Stimulated activated CD8-positive, alpha-beta memory T cell treated with anti-CD3 and anti-CD28 coated beads, Interleukin-4, amount 100 ng/mL, for 48 hours (primary cell): Measurements from ENCODE around the gene SNED1.

Source experiments
- DNase-seq: peaks from one replicate; pipeline ENCODE4 v3.0.0-alpha.2; 2020

The SNED1 gene

DNA sequence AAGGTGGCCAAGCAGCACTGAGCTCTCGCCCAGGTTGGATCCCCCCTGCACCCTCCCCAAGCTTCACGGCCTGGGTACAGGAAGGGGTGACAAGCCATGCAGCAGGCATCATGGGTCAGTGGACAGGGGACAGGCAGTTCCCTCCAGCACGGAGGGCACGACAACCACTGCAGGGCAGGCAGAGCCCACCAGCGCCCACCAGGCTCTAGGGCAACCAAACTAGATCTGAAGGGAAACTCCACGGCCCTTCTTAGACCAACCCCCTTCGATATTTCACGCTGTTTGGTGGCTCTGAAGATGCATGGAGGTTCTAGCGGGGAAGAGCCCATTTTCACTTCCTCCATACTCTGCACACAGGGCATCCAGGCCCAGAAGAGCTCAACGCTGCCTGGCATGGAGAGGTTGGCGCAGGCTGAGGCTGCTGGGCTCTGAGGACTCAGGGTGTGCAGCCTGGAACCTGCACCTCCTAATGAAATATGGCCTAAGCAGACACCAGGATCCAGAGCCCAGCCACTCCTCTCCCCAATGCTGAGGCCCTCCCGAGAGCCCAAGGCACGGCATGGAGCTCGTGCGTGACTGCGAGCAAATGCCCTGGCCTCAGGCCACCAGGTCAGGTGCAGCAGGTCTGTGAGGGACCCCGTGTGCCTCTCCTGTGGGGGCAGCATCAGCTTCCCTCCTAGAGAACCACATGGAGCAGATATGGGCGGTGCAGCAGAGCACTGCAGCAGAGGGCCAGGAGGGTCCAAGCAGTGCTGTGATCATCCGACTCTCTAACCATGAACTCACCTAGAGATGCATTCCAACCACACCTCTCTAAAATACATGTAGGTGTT lies 112.4 kb downstream of the SNED1 start:
- peak; percentile 30 for DNase-seq

DNA sequence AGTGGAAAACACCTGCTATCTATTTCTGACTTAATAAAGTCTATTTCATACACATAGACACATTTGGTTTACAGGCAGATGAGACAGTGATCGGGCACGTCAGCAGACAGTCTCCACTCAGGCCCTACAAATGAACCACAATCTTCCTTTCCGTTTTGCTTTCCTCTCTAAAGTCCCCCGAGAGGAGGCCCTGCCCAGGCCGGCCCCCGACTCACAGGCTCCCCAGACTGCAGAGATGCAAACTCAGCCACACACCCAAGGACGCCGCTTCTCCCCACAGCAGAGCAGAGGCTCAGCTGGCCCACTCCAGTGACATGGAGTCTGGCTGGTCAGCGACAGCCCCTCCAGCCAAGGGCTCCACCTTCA lies 113.0 kb downstream of the SNED1 start:
- peak; percentile 55 for DNase-seq

DNA sequence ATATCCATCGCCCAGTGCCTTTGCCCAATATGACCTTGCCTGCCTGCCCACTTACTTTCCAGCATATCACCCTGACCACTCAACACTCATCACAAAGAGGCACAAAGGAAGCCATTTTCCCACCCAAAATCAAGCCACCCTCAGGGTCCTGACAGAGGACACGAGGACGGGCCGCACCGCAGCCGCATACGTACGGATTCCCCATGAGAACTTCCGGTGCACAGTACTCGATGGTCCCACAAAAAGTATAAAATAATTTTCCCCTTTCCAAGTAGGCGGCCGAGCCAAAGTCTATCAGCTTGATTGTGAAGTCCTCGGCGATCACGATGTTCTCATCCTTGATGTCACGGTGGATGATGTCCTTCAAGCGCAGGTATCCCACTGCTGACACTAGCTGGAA lies 113.6 kb downstream of the SNED1 start:
- no peak for DNase-seq

DNA sequence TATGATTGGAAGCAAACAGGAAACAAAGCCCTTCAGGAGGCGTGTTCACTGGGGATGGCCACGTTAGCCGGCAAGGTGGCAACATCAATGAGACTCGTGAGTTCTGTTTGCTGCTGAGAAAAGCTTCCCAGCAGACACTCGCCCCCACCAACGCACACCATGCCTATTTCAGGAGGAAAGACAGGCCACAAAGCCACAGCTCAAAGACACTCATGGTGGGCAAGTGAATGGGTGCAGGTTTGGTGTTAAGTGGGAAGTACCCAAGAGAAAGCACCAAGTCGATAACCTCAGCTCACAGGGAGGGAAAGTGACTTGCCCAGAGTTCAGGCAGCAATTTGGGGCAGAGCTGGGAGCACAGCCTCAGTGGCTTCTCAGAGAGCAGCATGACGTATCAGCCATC lies 114.2 kb downstream of the SNED1 start:
- peak; percentile 78 for DNase-seq

DNA sequence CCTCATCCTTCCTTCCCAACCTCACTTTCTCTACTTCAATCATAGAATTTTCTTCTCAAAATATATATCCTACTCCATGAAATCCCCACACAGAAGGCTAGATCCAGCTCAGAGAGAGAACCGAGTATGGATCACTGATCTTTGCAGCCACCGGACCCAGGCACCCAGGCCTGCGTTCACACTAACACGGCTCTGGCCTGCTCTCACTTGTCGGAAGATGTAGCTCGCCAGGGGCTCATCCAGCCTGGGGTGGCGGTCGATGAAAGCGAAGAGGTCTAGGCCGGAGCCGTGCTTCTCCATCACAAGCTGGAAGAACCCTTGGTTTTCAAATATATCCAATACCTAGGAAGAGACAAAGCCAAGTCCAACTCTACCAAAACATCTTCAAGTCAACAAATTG lies 116.4 kb downstream of the SNED1 start:
- no peak for DNase-seq

- no peak for DNase-seq
Observed at GRCh38 chr2:241115361-241115760, 116.9 kb downstream of the SNED1 start.

- no peak for DNase-seq
Observed at GRCh38 chr2:241116606-241117560, 118.5 kb downstream of the SNED1 start.

DNA sequence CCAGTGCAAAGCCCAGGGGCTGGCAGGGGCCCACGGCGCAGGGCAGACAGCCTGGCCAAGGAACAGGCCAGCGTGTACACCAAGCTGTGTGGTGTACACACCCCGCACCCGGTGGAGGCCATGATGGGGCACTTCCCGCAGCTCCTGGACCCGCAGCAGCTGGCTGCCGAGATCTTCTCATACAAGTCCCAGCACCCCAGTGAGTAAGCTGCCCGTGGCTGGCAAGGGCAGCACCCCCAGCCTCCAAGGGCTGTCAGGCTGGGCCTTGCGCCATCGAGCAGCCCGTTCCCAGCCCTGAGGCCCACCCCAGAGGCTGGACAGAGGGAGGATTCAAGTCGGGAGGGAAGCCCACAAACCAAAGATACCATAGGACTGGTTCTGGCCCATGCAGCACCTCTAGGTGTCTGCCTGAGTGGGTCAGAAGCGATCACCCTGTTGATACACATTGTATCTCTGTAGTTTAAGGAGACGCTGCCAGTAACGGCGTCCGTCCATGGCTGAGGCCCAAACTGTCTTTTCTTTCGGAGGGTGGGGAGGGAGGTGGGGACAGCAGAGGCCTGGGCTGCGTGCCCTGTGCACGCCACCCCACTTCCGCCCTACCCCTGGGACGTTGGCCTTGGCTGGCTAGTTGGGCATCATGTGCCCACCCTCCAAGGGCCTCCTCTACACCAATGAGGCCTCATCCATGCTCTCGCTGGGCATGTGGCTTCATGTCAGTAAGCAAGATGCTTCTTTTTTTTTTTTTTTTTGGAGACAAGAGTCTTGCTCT lies 120.5 kb downstream of the SNED1 start:
- DNase-seq, result no peak

DNA sequence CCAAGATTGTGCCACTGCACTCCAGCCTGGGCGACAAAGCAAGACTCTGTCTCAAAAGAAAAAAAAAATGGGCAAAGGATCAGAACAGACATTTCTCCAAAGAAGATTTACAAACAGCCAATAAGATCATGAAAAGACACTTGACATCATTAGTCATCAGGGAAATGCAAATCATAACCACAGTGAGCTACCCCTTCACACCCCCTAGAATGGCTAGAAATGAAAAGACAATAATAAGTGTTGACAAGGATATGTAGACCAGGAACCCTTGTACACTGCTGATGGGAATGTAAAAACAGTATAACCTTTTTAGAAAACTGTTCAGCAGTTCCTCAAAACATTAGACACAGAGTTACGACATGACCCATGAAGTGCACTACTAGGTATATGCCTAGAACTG lies 122.0 kb downstream of the SNED1 start:
- no peak for DNase-seq

DNA sequence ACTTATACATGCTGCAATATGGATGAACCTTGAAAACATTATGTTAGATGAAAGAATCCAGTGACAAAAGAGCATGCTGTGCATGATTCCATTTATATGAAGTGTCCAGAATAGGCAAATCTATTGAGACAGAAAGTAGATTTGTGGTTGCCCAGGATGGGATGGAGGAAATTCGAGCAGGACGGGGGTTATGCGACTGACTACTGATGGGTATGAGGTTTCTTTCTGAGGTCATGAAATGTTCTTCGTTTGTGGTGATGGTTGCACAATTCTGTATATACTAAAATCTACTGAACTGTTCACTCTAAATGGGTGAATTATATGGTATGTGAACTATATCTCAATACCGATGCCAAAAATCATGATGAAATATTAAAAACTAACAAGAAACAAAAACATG lies 122.6 kb downstream of the SNED1 start:
- DNase-seq, result no peak

- DNase-seq, result no peak
Observed at GRCh38 chr2:241122376-241123002, 124.1 kb downstream of the SNED1 start.

GRCh38 chr2:241123816-241124536 lies 125.6 kb downstream of the SNED1 start:
- peak; percentile 60 for DNase-seq

GRCh38 chr2:241125626-241126025 lies 127.2 kb downstream of the SNED1 start:
- DNase-seq, result no peak

- no peak for DNase-seq
Observed at GRCh38 chr2:241126201-241126611, 127.8 kb downstream of the SNED1 start.

DNA sequence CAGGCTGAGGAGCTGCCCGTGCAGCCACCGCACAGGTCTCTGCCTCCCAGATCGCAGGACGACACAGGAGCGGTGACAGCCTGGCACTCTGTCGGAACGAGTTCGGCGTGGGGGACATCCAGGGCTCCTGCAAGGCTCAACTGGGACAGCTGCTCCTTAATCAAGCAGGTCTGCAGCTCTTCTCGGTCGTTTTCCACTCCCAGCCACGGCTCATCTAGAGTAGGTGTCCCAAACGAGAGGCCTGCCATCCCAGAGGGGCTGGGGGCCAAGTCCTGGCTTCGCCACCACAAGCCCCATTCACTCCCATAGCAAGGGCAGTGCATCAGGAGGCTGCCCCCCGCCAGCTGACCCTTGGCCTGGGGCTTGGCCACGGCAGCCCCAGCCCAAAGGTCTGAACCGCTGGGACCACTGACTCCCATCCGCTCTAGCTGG lies 128.4 kb downstream of the SNED1 start:
- DNase-seq, result no peak

GRCh38 chr2:241128266-241128665 lies 129.8 kb downstream of the SNED1 start:
- no peak for DNase-seq

DNA sequence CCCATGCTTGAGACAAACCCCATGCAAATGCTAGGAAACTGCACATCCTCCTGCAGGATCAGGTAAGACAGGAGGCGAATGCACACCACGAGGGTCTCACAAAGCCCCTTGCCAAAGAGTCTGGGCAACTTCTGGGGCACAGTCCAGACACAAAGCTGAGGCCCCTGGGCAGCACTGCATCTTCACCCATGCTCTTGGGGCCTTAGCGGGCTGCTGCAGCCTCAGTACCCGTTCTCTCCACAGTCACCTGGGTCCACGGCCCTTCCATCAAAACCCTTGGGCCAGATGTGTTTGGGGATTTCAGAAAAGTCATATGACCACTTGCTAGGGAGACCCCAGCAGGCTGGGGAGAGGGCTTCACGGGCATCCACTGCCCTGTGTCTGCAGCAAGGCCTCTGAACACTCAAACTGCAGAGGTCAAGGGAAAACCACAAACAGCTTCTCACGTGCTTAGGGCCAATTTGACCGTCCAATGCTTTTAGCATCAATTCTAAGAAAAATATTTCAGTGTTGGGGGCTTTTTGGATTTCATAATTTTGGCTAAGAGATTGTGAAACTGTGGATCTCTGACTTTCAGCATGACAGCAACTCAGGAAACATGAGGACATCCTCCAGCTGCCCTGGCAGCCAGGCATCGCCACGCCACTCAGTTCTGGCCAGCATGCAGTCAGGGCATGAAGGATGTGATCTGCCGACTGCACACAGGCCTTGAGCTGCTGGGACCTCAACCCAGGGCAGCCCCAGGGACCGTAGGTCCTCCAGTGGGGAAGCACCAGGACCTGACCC lies 130.9 kb downstream of the SNED1 start:
- no peak for DNase-seq

- DNase-seq, result no peak
Observed at GRCh38 chr2:241130316-241130715, 131.9 kb downstream of the SNED1 start.

DNA sequence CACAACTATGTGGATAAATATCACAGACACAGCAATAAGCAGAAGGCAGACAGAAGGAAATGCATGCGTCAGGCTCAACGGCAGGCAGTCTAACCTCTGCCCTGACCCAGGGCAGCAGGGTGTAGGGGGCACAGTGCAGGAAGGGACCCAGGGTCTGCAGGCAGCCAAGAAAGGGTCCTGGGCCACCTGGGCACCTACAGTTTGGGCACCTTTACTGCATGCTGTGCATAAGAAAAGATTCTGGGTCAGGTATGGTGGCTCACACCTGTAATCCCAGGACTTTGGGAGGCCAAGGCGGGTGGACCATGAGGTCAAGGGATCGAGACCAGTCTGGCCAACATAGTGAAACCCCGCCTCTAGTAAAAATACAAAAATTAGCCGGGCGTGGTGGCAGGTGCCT lies 133.1 kb downstream of the SNED1 start:
- DNase-seq, result no peak

GRCh38 chr2:241132538-241133435 lies 134.4 kb downstream of the SNED1 start:
- DNase-seq, result no peak
